Measurements from ENCODE around the gene NRCAM.

Gene NRCAM

DNA sequence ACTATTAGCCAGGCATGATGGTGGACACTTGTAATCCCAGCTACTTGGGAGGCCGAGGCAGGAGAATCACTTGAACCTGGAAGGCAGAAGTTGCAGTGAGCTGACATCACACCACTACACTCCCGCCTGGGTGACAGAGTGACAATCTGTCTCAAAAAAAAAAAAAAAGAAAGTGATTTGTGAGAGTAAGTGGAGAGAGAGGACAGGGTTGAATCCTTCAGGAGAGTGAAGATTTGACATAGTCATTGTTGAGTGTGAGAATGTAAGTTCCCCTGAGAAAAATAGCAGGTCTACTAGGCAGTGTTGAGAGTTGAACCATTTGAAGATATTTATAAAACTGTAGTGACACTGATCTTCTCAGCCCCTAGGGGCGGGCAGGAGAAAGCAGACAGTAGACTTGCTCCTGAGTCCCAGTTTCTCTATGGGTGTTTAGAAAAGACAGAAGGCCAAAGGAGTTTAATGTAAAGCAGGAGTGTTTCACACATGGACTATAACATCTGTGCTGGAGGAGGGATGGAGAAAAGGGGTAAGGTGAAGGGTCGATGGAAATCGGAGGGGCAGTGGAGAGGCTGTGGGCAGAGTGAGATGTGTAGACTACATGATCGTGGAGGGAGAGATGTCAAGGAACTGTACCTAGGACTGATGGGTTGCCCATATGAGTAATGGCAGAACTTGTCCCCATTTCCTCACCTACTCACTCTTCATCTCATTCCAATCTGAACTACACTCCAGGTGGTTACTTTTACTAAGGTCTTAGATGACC is 312.4 kb downstream of the NRCAM start:
- DNase-seq, result no peak

DNA sequence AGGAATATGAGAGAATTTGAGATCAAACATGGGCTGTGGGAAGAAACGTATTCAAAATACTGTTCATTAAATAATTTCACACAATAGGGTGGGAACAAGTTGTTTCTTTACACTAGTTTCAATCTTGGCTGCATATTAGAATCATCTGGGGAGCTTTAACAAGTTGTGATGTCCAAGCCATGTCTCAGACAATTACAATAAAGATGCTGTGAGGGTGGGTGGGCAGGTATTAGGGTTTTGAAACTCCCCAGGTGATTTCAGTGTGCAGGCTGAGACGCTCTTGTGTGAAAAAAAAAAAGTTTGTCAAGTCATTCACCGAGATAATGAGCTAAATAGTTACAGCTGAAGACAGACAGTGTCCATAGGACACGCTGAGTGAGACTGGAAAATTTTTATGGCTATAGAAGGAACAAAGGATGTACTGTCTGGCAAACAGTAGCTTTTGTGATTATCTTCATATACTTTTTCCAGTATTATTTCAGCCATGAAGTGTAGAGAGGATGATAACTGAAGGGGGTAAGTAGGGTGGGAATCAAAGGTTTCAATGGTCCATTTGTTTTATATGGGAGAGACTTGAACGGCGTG is 313.5 kb downstream of the NRCAM start:
- no peak for DNase-seq

DNA sequence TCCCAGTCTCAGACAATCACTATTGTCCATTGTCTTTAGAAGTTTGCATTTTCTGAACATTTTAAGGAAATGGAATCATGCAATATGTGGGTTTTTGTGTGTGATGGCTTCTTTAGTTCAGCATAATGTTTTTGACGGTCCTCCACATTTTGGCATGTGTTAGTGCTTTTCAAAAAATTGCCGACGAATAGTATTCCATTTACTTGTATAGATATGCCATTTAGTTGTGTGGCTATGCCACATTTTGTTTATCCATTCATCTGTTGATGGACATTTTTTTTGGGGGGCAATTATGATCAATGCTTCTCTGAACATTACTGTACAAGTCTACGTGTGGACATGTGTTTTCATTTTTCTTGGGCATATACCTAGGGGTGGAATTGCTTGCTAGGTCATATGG is 314.1 kb downstream of the NRCAM start:
- no peak for DNase-seq

DNA sequence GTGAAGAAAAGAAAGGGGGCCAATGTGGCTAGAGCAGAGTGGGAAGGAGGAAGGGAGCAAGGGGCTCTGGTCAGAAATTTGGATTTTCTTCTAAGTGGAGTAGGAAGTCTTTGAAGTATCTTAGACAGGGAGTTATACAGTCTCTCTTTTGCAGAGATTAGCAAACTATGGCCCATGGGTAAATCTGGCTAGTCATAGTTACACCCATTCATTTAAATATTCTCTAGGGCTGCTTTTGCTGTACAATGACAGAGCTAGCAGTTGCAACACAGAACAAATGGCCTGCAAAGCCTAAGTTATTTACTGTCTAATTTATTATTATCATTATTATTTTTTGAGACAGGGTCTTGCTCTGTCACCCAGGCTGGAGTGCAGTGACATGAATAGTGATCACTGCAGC is 315.6 kb downstream of the NRCAM start:
- no peak for DNase-seq

DNA sequence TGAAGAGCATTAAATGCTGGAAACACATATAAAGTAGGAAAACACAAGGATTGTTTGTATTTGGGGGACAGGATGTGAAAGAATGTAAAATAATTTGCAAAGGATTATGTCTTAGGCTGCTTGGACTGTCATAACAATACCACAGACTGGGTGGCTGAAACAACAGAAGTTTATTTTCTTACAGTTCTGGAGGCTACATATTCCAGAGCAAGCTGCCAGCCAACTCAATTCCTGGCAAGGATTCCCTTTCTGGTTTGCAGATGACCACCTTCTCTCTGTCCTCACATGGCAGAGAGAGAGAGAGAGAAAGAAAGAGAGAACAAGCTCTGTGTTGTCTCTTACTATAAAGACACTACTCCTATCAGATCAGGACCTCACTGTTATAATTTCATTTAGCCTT is 317.3 kb downstream of the NRCAM start:
- no peak for DNase-seq

DNA sequence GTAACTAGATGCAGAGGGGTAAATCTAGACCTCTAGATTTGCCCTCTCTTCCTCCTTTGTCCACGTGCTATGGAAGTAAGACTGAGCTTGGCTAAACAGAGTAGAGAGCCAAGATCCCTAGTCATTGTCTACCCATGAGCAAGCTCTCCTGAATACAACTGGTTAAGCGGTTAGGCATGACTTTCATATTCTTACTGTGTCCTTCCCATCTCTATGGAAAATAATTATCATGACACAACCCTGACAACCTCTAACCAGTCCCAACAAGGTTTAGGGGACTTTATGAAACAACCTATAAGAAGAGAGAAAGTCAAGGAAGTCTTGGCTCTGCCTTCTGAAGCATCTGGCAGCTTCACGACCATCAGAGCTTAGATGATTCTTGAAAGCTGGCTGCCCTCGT is 318.2 kb downstream of the NRCAM start:
- no peak for DNase-seq

DNA sequence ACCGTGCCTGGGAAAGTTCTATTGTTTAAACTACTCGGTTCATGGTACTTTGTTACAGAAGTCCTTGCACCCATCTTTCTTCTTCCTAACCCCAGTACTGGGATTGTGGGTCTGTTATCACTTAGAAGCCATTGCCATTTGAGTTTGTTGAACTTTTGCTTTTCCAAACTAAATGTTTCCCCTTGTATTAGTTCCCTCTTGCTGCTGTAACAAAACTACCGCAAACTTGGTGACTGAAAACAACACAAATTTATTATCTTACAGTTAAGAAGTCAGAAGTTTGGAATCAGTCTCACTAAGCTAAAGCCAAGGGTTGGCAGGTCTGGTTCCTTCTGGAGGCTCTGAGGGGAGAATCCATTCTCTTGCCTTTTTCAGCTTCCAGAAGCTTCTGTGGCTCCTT is 319.2 kb downstream of the NRCAM start:
- DNase-seq, result no peak

DNA sequence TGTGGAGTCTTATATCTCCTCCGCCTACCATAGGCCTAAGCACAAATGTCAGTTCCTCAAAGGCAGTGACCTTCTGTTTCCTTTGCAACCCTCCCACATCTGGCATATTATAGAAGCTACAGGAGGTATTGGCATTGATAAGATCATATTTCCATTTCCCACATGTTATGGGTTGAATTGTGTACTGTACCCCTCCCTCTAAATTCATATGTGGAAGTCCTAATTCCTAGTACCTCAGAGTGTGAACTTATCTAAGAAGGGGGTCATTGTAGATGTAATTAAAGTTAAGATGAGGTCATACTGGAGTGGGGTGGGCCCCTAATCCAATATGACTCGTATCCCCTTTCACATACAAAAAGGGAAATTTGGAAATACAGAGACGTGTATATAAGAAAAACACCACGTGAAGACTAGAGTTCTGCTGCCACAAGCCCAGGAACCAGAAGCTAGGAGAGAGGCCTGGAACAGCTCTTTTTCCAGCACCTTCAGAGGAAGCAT is 320.0 kb downstream of the NRCAM start:
- no peak for DNase-seq

DNA sequence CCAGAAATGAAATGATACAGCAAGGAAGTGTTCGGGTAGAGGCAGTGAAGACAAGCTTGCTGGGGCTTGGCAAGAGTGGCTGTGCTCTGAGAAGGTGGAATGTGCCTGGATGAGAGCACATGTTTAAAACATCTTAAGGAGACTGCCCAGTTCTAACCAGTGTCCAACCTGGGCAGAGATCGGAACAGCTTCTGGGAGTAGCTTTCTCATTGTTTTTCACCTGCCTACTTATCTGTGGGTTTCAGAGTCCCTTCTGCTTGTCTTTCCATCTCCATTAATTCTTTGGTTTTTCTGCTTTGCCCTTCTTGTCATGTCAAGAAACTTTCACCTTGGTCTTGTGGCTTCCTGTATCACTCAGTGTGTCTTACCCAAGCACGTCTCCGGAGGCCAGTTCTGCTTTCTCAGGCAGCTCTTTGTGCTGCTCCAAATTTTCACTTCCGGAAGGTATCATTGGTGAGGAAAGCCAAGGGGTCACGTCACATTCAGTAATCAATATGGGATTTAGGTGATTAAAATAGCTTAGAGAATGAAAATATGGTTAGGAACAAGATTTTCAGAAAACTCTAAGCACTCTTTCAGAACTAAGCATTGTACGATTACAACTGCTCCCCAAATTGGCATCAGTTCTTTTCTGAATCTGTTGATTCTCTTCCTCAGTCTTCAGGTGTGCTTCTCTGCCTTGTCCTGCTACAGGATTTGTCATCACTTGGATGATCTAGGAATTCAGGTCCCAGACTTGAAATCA is 320.6 kb downstream of the NRCAM start:
- peak; percentile 17 for DNase-seq

DNA sequence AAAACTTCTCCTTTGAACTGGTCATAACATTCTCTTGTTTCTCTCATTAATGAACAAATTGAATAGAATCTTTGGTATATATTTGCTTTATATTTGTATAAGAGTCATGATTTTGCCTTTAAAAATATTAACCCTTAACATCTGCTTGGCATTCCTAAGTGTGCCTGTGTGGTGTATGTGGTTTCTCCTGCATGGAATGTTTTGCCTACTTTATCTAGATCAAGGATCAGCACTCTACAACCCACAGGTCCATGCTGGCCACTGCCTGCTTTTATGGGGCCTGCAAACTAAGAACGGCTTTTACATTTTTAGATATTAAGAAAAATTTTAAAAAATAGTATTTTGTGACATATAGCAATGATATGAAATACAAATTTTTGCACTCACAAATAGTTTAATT is 321.8 kb downstream of the NRCAM start:
- DNase-seq, result no peak

DNA sequence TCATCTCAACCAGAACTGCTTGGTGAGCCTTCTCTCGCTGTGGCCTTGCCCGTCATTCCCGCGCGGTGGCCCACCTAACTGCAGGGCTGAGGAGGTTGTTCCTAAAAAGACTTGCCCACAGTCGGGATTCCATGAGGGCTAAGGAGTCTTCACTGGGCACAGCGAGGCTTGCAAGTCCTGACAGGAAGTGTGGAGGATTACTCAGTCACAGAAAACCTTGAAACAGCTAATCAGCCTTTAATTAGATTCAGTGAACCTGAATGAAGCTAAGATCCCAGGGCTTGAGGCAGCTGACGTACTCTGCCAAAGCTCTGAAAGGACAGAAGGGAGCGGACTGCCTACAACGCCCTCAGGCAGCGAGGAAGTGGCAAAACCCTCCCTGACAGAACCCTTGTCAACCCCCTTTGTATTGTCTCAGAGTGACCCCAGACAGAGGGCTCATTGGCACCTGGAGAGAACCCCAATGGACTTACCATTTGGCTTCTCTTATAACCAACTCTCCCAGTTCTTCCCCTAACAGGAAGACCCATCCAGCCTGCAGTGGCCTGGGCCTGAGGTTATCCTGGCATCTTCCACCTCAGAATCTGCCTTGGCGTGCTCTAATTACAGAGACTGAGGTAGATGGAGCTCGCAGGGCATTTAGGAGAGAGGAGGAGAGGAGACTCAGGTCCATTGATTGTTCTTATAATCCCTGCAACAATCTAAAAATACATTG is 323.5 kb downstream of the NRCAM start:
- no peak for DNase-seq

DNA sequence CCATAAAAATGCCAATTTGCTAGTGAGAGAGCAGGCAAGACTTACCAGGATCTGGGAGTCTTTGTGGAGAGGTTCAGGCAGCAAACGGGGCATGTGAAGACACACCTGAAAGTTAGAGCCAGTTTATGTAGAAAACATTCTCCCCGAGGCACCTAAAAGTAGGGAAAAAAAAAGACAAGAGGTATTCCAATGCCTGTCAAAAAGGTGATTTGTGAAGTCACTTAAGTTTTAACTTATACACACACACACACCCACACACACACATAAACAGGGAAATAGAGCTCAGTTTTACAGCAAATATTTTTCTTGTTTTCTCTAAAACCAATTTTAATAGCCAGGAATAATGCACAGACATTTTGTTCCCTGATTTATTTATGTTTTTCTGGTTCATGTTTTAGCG is 326.0 kb downstream of the NRCAM start, which contains the start of gene LAMB4:
LAMB4 (minus strand) TSS at position 101 of the 400 bp plus-strand sequence. CDS start 7,197 bp downstream, outside the sequence.
- DNase-seq, result no peak

DNA sequence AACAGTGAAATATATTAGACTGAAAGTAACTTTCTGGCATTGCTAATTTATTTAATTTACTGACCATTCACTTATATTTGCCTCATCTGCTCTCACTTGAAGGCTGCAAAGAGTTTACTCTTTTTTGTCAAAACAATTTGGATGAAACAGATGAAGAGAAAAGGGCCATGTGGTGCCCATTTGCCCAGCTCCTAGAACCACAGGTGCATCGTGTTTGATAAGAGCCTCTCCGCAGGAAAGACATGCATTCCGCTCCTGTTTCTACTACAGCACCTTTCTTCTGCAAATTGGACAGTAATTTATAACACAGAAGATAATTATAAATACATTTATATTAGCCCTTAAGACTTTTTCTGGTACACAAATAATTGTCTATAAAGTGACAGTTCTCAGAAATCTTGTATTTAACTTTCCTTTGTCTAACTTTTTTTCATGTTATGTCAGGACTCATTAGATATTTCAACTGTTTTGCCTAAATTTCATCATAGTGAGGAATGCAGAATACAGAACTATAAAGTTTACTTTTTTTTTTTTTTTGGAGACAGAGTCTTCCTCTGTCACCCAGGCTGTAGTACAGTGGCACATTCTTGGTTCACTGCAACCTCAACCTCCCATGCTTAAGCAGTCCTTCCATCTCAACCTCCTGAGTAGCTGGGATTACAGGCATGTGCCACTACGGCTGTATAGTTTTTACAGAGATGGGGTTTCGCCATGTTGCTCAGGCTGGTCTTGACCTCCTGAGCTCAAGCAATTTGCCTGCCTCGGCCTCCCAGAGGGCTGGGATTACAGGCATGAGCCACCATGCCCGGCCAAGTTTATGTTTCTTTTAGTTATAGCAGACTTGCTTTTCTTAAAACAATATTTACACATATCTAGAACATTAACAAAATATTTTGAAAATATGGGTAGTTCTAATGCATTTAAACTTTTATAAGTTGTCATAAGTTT is 326.9 kb downstream of the NRCAM start:
- DNase-seq, result no peak

DNA sequence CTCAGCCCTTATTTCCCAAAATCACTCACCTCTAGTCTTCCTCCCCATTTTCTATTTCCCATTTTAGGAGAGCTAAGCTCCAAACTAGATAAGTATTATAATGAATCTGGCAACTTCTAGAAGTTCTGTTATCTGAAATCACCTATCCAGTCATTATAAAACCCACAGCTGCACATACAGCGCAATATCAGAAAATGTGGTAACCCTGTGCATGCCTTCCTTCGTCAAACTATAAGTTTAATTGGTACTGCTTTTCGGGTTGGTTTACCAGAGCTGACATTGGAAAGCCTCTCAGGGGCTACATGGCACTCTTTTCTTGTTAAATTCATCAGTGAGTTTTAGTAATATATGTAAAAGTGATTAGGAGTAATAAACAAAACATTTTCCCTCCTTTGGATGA is 327.7 kb downstream of the NRCAM start:
- no peak for DNase-seq

DNA sequence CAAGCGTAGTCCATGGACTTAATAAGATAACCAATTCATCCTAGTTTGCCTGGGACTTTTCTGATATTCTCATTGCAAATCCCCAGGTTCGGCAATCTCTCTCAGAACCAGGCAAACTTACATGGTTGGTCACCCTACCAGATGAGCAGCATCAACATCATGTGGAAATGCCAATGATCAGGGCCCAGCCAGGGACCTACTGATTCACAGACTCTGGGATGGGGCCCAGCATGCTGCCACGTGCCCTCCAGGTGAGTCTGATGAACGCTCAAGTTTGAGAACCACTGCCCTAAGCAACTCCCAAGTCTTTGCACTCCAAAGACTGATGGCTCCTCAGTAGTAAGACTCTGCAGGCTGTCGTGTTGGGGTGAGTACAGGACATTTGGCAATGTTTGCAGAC is 328.8 kb downstream of the NRCAM start:
- DNase-seq, result no peak

DNA sequence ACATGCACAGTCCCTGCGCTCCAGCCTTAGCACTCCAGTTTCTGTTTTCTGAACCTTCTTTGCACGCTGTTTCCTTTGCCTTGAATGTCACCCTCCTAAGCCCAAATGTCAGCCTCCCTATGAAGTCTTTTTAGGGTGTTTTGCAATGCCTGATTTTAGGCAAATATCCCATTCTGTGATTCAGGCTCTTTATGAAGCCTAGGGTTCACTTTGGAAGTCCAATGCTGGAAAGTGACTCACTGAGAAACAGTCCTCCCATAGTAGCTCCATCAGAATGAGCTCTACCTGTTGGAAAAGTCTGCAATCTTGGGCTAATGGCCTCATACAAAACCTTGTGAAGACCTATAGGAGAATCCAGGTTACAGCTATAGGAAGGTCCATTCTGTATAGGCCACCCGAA is 331.4 kb downstream of the NRCAM start:
- DNase-seq, result no peak

DNA sequence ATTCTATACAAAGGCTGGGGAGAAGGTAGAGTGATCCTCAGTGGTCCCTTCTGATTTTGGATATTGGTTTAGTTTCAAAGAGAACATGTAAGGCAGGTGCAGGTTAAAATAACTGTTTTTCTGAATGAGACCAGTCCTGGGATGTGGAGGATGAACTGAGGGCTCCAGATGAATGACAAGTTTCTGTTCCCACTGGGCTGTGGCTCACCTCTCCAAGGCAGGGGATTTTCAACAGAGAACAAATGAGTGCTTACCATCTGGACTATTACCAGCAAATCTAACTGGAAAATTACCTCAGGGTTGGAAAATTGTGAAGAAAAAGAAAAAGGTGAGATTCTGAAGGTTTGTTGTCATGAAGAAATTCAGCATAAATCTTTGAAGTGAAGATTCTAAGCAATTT is 334.1 kb downstream of the NRCAM start:
- no peak for DNase-seq

DNA sequence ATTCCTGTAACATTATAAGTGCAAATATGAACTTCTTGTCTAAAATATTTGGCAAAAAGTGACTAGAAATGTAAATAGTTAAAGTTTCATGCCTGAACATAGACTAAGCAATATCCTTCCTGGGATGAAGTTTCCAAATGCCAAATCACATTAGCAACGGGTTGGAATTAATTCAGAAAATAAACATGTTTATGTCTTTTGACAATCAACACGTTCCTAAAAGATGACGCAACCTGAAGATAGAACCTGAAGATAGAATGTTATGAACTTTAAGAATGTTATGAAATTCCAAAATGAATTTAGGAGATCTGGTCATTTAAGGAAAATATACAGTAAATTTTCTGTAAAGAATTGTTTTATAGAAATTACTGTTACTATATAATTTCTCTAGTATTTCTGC is 335.3 kb downstream of the NRCAM start:
- no peak for DNase-seq

DNA sequence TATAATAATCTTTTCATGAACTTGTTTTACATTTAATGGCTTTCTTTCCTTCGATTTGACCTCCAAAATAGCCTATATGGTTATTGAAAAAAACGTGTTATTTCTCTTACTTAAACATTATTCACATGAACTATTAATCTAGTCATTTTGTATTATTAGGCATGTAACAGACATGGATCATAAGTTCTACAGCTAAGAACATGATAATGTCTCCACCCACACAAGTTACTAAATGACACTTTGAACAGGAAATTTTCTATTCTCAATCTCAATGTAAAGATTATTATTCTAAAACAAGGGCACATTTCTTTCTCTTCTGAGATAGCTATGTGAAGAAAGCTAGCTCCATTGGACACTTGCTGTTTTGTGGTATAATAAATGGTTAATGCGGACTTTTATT is 336.0 kb downstream of the NRCAM start:
- DNase-seq, result no peak

DNA sequence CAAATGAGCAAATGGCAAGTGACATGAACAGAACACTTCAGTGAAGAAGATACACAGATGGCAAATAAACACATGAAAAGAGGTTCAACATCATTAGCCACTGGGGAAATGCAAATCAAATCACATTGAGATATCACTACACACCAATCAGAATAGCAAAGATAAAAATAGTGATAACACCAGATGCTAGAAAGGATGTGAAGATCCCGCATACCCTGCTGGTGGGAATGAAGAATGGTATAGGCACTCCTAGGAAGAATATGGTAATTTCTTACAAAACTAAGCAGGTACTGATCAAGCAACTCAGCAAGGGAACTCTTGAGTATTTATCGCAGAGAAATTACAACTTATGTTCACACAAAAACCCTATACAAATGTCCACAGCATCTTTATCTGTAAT is 337.3 kb downstream of the NRCAM start:
- DNase-seq, result no peak

DNA sequence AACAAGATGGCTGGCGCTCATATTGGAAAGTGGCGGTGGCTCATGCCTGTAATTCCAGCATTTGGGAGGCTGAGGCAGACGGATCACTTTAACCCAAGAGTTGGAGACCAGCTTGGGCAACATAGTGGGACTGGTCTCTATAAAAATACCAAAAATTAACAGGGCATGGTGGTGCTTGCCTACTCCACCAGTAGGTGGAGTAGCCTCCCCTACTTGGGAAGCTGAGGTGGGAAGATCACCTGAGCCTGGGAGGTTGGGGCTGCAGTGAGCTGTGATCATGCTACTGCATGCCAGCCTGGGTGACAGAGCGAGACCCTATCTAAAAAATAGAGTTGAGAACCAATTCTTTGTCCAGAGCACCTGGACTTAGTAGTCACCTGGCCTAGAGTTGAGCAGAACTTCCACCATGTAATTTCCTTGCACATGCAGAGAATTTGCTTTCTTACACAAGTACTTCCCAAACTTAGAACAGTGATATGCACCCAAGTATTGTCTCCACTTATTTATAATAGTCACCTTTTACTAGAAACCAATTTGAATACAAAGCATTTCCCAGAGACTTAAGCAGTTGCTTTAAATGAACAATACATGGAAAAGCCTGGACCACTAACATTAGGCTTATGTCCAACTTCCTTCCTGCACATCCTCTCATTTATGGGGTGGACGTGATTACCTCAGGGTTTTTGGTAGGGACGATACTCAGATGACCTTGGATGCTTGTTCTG is 342.0 kb downstream of the NRCAM start:
- DNase-seq, result no peak
